CD4-positive, alpha-beta T cell treated with Interleukin-12 subunit alpha and Interleukin-12 subunit beta, for 1 hour (primary cell): ENCODE results near the gene DLX2.

Source experiments
- DNase-seq: peaks from one replicate; pipeline ENCODE4 v3.0.0-alpha.2; 2020

The DLX2 gene

GRCh38 chr2:172050479-172051125, 52.1 kb downstream of the DLX2 start:
- DNase-seq, result no peak

- DNase-seq, result no peak
These were observed 53.1 kb downstream of the DLX2 start for GRCh38 chr2:172049567-172050120.
